Raji (cell line): ENCODE results near the gene NAPG.

Experiments used
- POLR2A ChIP-seq: IDR thresholded peaks from 2 replicates; pipeline ENCODE4 v1.6.1; 2011; ENCODE audit warnings: low read depth, low read length, control low read depth; ENCODE audit not compliant: insufficient read depth

Gene NAPG

GRCh38 chr18:10499230-10499629 is 26.6 kb upstream of the NAPG start:
- TF ChIP-seq POLR2A, result no peak

GRCh38 chr18:10500038-10500437 is 25.8 kb upstream of the NAPG start:
- TF ChIP-seq POLR2A, result no peak

GRCh38 chr18:10504723-10505122 is 21.1 kb upstream of the NAPG start:
- no peak for TF ChIP-seq POLR2A

- no peak for TF ChIP-seq POLR2A
Observed at GRCh38 chr18:10508591-10508990, 17.2 kb upstream of the NAPG start.

- no peak for TF ChIP-seq POLR2A
Observed at GRCh38 chr18:10511236-10511635, 14.6 kb upstream of the NAPG start.

- TF ChIP-seq POLR2A, result no peak
Observed at GRCh38 chr18:10514082-10514481, 11.7 kb upstream of the NAPG start.

- TF ChIP-seq POLR2A, result no peak
Observed at GRCh38 chr18:10514601-10515000, 11.2 kb upstream of the NAPG start.

GRCh38 chr18:10515456-10515855 is 10.4 kb upstream of the NAPG start:
- TF ChIP-seq POLR2A, result no peak

GRCh38 chr18:10516078-10516477 is 9.7 kb upstream of the NAPG start:
- no peak for TF ChIP-seq POLR2A

- no peak for TF ChIP-seq POLR2A
Observed at GRCh38 chr18:10518595-10519255, 7.1 kb upstream of the NAPG start.

GRCh38 chr18:10519366-10519765 is 6.5 kb upstream of the NAPG start:
- TF ChIP-seq POLR2A, result no peak

GRCh38 chr18:10519999-10520935 is 5.6 kb upstream of the NAPG start:
- no peak for TF ChIP-seq POLR2A

- TF ChIP-seq POLR2A, result no peak
Observed at GRCh38 chr18:10521566-10521965, 4.3 kb upstream of the NAPG start.

- no peak for TF ChIP-seq POLR2A
Observed at GRCh38 chr18:10522574-10522973, 3.3 kb upstream of the NAPG start.

GRCh38 chr18:10523544-10523943 is 2.3 kb upstream of the NAPG start:
- TF ChIP-seq POLR2A, result no peak

- no peak for TF ChIP-seq POLR2A
Observed at GRCh38 chr18:10524507-10525370, 1.1 kb upstream of the NAPG start.

GRCh38 chr18:10525371-10525691 is 496 bp upstream of the NAPG start:
- TF ChIP-seq POLR2A, result no peak
